T follicular helper cell (primary cell): ENCODE data around the gene GATA1.
"Not testable (repeated sequence)": the region's sequence is repeated elsewhere in the genome, so short reads cannot be mapped to it uniquely, and the experiment has no call there.

Source experiments
- DNase-seq: peaks from one replicate; pipeline ENCODE4 v3.0.0-alpha.2; 2020; ENCODE audit warnings: low read depth

Gene GATA1

GRCh38 chrX:48814722-48815121 is 28.3 kb downstream of the GATA1 start:
- DNase-seq, result no peak

GRCh38 chrX:48815266-48815665 is 28.9 kb downstream of the GATA1 start:
- DNase-seq, result no peak

GRCh38 chrX:48816014-48816810 is 29.8 kb downstream of the GATA1 start:
- DNase-seq, result no peak

- no peak for DNase-seq
Observed at GRCh38 chrX:48818098-48818497, 31.7 kb downstream of the GATA1 start.

GRCh38 chrX:48818866-48819265 is 32.5 kb downstream of the GATA1 start:
- no peak for DNase-seq

- not testable (repeated sequence) for DNase-seq
Observed at GRCh38 chrX:48819394-48819793, 33.0 kb downstream of the GATA1 start.

GRCh38 chrX:48823053-48823452 is 36.7 kb downstream of the GATA1 start:
- DNase-seq, result no peak

- DNase-seq, result no peak
Observed at GRCh38 chrX:48824066-48824465, 37.7 kb downstream of the GATA1 start.

- no peak for DNase-seq
Observed at GRCh38 chrX:48826135-48826875, 39.9 kb downstream of the GATA1 start, which contains the start of gene ERAS. Gene ERAS (plus strand): TSS chrX:48826513. CDS start chrX:48829124, 2,611 bp downstream.

- DNase-seq, result no peak
Observed at GRCh38 chrX:48826876-48827653, 40.7 kb downstream of the GATA1 start.

- no peak for DNase-seq
Observed at GRCh38 chrX:48827654-48827968, 41.2 kb downstream of the GATA1 start.

- no peak for DNase-seq
Observed at GRCh38 chrX:48829016-48829735, 42.8 kb downstream of the GATA1 start.

- DNase-seq, result no peak
Observed at GRCh38 chrX:48831136-48831908, 44.9 kb downstream of the GATA1 start.

GRCh38 chrX:48831909-48832291 is 45.5 kb downstream of the GATA1 start:
- DNase-seq, result no peak

GRCh38 chrX:48833542-48834138 is 47.2 kb downstream of the GATA1 start:
- DNase-seq, result no peak

- no peak for DNase-seq
Observed at GRCh38 chrX:48834383-48834709, 48.0 kb downstream of the GATA1 start.

- DNase-seq, result peak; percentile 24
Observed at GRCh38 chrX:48835524-48836329, 49.3 kb downstream of the GATA1 start, which contains the start of gene PCSK1N. Gene PCSK1N (minus strand): TSS chrX:48835610. CDS start chrX:48835532, 78 bp downstream.

- no peak for DNase-seq
Observed at GRCh38 chrX:48839686-48840085, 53.3 kb downstream of the GATA1 start.
